ENCODE measurements around the gene TBX5.

The TBX5 gene

GRCh38 chr12:114340231-114340630 lies 65.7 kb downstream of the TBX5 start:
- peaks cover 3% of the 10 kb centered on the region for H3K27me3 ChIP-seq (ENCODE audit: insufficient read depth, low read length, poor library complexity)
- H2AFZ ChIP-seq (ENCODE audit: low read depth, low read length), result no peak overlapping the region
- H3K79me2 ChIP-seq (ENCODE audit: insufficient read depth, low read length), result no peaks in the 10 kb centered on the region
- H3K4me2 ChIP-seq (ENCODE audit: insufficient read depth, low read length), result no peak overlapping the region
- H3K27ac ChIP-seq (ENCODE audit: low read length), result no peak overlapping the region
- no peak overlapping the region for H3K9ac ChIP-seq (ENCODE audit: low read depth, low read length)
- no peak for TF ChIP-seq CTCF (IDR thresholded peaks at IDR 0.05; ENCODE audit: borderline replicate concordance, extremely low read depth, low read length, poor library complexity, severe bottlenecking)
- no peak for TF ChIP-seq EZH2 (IDR thresholded peaks at IDR 0.05; ENCODE audit: borderline replicate concordance, low read depth, low read length, severe bottlenecking)
- no peak overlapping the region for H3K4me3 ChIP-seq (ENCODE audit: low read depth in 1 of 2, low read length in 2 of 2)
- H3K9me3 ChIP-seq (ENCODE audit: insufficient read depth, low read length, severe bottlenecking), result no peaks in the 10 kb centered on the region
- no peak for ATAC-seq (ENCODE audit: insufficient read depth, low read depth)
- H4K20me1 ChIP-seq (ENCODE audit: insufficient read depth, low read length), result no peaks in the 10 kb centered on the region
- no peak for DNase-seq
- no peaks in the 10 kb centered on the region for H3K4me1 ChIP-seq (ENCODE audit: insufficient read depth, low read length)
- H3K36me3 ChIP-seq (ENCODE audit: insufficient read depth, low read length), result no peaks in the 10 kb centered on the region

- Histone ChIP-seq H3K27me3 (ENCODE audit: insufficient read depth, low read length, poor library complexity) (peaks cover 3% of the 10 kb centered on the region), H3K4me3 (ENCODE audit: low read depth in 1 of 2, low read length in 2 of 2) (no peak overlapping the region), H3K9me3 (ENCODE audit: insufficient read depth, low read length, severe bottlenecking) (no peaks in the 10 kb centered on the region), H4K20me1 (ENCODE audit: insufficient read depth, low read length) (no peaks in the 10 kb centered on the region), H2AFZ (ENCODE audit: low read depth, low read length) (no peak overlapping the region), H3K4me2 (ENCODE audit: insufficient read depth, low read length) (no peak overlapping the region), H3K27ac (ENCODE audit: low read length) (no peak overlapping the region), H3K4me1 (ENCODE audit: insufficient read depth, low read length) (no peaks in the 10 kb centered on the region), H3K9ac (ENCODE audit: low read depth, low read length) (no peak overlapping the region), H3K79me2 (ENCODE audit: insufficient read depth, low read length) (no peaks in the 10 kb centered on the region), H3K36me3 (ENCODE audit: insufficient read depth, low read length) (no peaks in the 10 kb centered on the region)
- no peak for ATAC-seq (ENCODE audit: insufficient read depth, low read depth)
- no peak for DNase-seq
- no peak for TF ChIP-seq EZH2 (IDR thresholded peaks at IDR 0.05; ENCODE audit: borderline replicate concordance, low read depth, low read length, severe bottlenecking)
- no peak for TF ChIP-seq CTCF (IDR thresholded peaks at IDR 0.05; ENCODE audit: borderline replicate concordance, extremely low read depth, low read length, poor library complexity, severe bottlenecking)
Observed at GRCh38 chr12:114339626-114340025, 66.3 kb downstream of the TBX5 start.

- no peak for TF ChIP-seq CTCF (IDR thresholded peaks at IDR 0.05; ENCODE audit: borderline replicate concordance, extremely low read depth, low read length, poor library complexity, severe bottlenecking)
- no peak for TF ChIP-seq EZH2 (IDR thresholded peaks at IDR 0.05; ENCODE audit: borderline replicate concordance, low read depth, low read length, severe bottlenecking)
- no peak overlapping the region for H3K4me3 ChIP-seq (ENCODE audit: low read depth in 1 of 2, low read length in 2 of 2)
- DNase-seq (no peak), ATAC-seq (ENCODE audit: insufficient read depth, low read depth) (no peak)
- no peaks in the 10 kb centered on the region for H3K9me3 ChIP-seq (ENCODE audit: insufficient read depth, low read length, severe bottlenecking)
- no peaks in the 10 kb centered on the region for H4K20me1 ChIP-seq (ENCODE audit: insufficient read depth, low read length)
- H3K4me1 ChIP-seq (ENCODE audit: insufficient read depth, low read length), result no peaks in the 10 kb centered on the region
- no peaks in the 10 kb centered on the region for H3K27me3 ChIP-seq (ENCODE audit: insufficient read depth, low read length, poor library complexity)
- H2AFZ ChIP-seq (ENCODE audit: low read depth, low read length), result no peak overlapping the region
- no peak overlapping the region for H3K9ac ChIP-seq (ENCODE audit: low read depth, low read length)
- H3K27ac ChIP-seq (ENCODE audit: low read length), result no peak overlapping the region
- H3K36me3 ChIP-seq (ENCODE audit: insufficient read depth, low read length), result no peaks in the 10 kb centered on the region
- no peaks in the 10 kb centered on the region for H3K79me2 ChIP-seq (ENCODE audit: insufficient read depth, low read length)
- H3K4me2 ChIP-seq (ENCODE audit: insufficient read depth, low read length), result no peak overlapping the region
Observed at GRCh38 chr12:114335607-114336006, 70.3 kb downstream of the TBX5 start.

GRCh38 chr12:114334395-114334794 lies 71.5 kb downstream of the TBX5 start:
- no peaks in the 10 kb centered on the region for H3K79me2 ChIP-seq (ENCODE audit: insufficient read depth, low read length)
- TF ChIP-seq CTCF (IDR thresholded peaks at IDR 0.05; ENCODE audit: borderline replicate concordance, extremely low read depth, low read length, poor library complexity, severe bottlenecking) (no peak), EZH2 (IDR thresholded peaks at IDR 0.05; ENCODE audit: borderline replicate concordance, low read depth, low read length, severe bottlenecking) (no peak)
- DNase-seq (no peak), ATAC-seq (ENCODE audit: insufficient read depth, low read depth) (no peak)
- H3K27ac ChIP-seq (ENCODE audit: low read length), result no peak overlapping the region
- no peak overlapping the region for H2AFZ ChIP-seq (ENCODE audit: low read depth, low read length)
- H3K4me3 ChIP-seq (ENCODE audit: low read depth in 1 of 2, low read length in 2 of 2), result no peak overlapping the region
- H3K27me3 ChIP-seq (ENCODE audit: insufficient read depth, low read length, poor library complexity), result no peaks in the 10 kb centered on the region
- H4K20me1 ChIP-seq (ENCODE audit: insufficient read depth, low read length), result no peaks in the 10 kb centered on the region
- H3K9me3 ChIP-seq (ENCODE audit: insufficient read depth, low read length, severe bottlenecking), result no peaks in the 10 kb centered on the region
- no peaks in the 10 kb centered on the region for H3K36me3 ChIP-seq (ENCODE audit: insufficient read depth, low read length)
- no peaks in the 10 kb centered on the region for H3K4me1 ChIP-seq (ENCODE audit: insufficient read depth, low read length)
- no peak overlapping the region for H3K4me2 ChIP-seq (ENCODE audit: insufficient read depth, low read length)
- no peak overlapping the region for H3K9ac ChIP-seq (ENCODE audit: low read depth, low read length)
